Right lobe of liver (tissue), 4 donors: ENCODE data around the gene POLG.

ENCODE experiments used
- POLR2A ChIP-seq: fragments of 450-650 bp; IDR thresholded peaks from one replicate; pipeline ENCODE4 v1.6.1; 2017; ENCODE audit warnings: antibody characterized with exemption, mild to moderate bottlenecking
- TF ChIP-seq, protein P1 (sequence below), 4 donors: fragments of 200-600 bp in 3 of 4; fragments of 450-650 bp in 1 of 4; IDR thresholded peaks; one replicate each; pipeline versions ENCODE4 v1.5.1 to v1.8.0; 2016 to 2022; ENCODE audit warnings: antibody characterized with exemption in 4 of 4, mild to moderate bottlenecking in 2 of 4
- donor health status: DM: no; HTN: no; CAD: no.
- donor health status: DM: no; HTN: no; CAD: no.
- donor health status: DM: no; HTN: yes; CAD: no.

- TF ChIP-seq, protein P1, sequence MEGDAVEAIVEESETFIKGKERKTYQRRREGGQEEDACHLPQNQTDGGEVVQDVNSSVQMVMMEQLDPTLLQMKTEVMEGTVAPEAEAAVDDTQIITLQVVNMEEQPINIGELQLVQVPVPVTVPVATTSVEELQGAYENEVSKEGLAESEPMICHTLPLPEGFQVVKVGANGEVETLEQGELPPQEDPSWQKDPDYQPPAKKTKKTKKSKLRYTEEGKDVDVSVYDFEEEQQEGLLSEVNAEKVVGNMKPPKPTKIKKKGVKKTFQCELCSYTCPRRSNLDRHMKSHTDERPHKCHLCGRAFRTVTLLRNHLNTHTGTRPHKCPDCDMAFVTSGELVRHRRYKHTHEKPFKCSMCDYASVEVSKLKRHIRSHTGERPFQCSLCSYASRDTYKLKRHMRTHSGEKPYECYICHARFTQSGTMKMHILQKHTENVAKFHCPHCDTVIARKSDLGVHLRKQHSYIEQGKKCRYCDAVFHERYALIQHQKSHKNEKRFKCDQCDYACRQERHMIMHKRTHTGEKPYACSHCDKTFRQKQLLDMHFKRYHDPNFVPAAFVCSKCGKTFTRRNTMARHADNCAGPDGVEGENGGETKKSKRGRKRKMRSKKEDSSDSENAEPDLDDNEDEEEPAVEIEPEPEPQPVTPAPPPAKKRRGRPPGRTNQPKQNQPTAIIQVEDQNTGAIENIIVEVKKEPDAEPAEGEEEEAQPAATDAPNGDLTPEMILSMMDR (IDR thresholded peaks at IDR 0.05) = no peak
- no peak for TF ChIP-seq POLR2A
These were observed 34.8 kb upstream of the POLG start for GRCh38 chr15:89369341-89369947.
